Esophagus muscularis mucosa (tissue), 4 donors: ENCODE measurements around the gene AKAP17A. TPM values are rescaled to one million over a fixed set of nuclear protein-coding genes. Genes with fewer than 3 reads are reported as not detected.
A peak's percentile ranks its signal among the peaks of the same experiment; 100 is the strongest.

ENCODE experiments used
- DNase-seq: peaks from one replicate; pipeline ENCODE4 v3.0.0-alpha.2; 2017; ENCODE audit errors: extremely low spot score
- H3K27ac ChIP-seq, 4 donors: fragments of 200-600 bp; sonication (generic); replicated peaks in 1 of 4; 1 replicate in 3 of 4; 2 replicates in 1 of 4; pipeline ENCODE4 v1.5.1; 2016 to 2019; ENCODE audit warnings: mild to moderate bottlenecking in 1 of 4
- H3K27me3 ChIP-seq, 4 donors: fragments of 200-600 bp; sonication (generic); one replicate each; pipeline versions ENCODE4 v1.5.1 to v1.6.0; 2016 to 2019
- H3K36me3 ChIP-seq, 4 donors: fragments of 200-600 bp; sonication (generic); one replicate each; pipeline ENCODE4 v1.5.1; 2016 to 2019
- H3K4me1 ChIP-seq, 4 donors: fragments of 200-600 bp; sonication (generic); one replicate each; pipeline ENCODE4 v1.5.1; 2016 to 2019
- H3K4me3 ChIP-seq, 4 donors: fragments of 200-600 bp; sonication (generic); 1 replicate in 2 of 4; 2 replicates in 2 of 4; pipeline ENCODE4 v1.5.1; 2016 to 2019; ENCODE audit warnings: mild to moderate bottlenecking in 4 of 4, moderate library complexity in 1 of 4
- H3K9me3 ChIP-seq, 4 donors: fragments of 200-600 bp; sonication (generic); 1 replicate in 3 of 4; 2 replicates in 1 of 4; pipeline ENCODE4 v1.5.1; 2016 to 2019
- EP300 ChIP-seq: sonication (generic); formaldehyde crosslinking; IDR thresholded peaks from one replicate; pipeline ENCODE4 v1.6.1; 2017; ENCODE audit warnings: antibody characterized with exemption
- POLR2A ChIP-seq: fragments of 450-650 bp; IDR thresholded peaks from one replicate; pipeline ENCODE4 v1.6.1; 2017; ENCODE audit warnings: antibody characterized with exemption, moderate library complexity, mild to moderate bottlenecking, low read depth
- POLR2AphosphoS5 ChIP-seq, 2 donors: sonication (generic); formaldehyde crosslinking; IDR thresholded peaks; one replicate each; pipeline ENCODE4 v1.6.1; 2017; ENCODE audit warnings: antibody characterized with exemption in 2 of 2
- WGBS: methylation state at CpG from one replicate; pipeline ENCODE4 v1.1.5; 2018; 5-methylcytosine and 5-hydroxymethylcytosine counted together
- intact Hi-C: fragments of 100-400 bp; cut with DNase I; formaldehyde crosslinking; loops from one replicate; pipeline ENCODE4 v1.15.1; 2023
- total RNA-seq, 4 donors: library from RNA; depleted of rRNA; stranded (reverse); fragments of >200 nt; gene quantifications; one replicate each; pipeline versions ENCODE4 v1.1.0 to v1.2.1, GENCODE V29; 2016
- TF ChIP-seq, protein P1 (sequence below), 3 experiments: fragments of 200-600 bp in 2 of 3; fragments of 450-650 bp in 1 of 3; sonication (generic) in 2 of 3; IDR thresholded peaks; one replicate each; pipeline ENCODE4 v1.5.1; 2017 to 2019; ENCODE audit warnings: antibody characterized with exemption in 3 of 3, mild to moderate bottlenecking in 2 of 3, moderate library complexity in 1 of 3

Gene AKAP17A
- total RNA-seq, 4 donors from 2014 or later = 23.4 to 36.8 (median 31.0) TPM

DNA sequence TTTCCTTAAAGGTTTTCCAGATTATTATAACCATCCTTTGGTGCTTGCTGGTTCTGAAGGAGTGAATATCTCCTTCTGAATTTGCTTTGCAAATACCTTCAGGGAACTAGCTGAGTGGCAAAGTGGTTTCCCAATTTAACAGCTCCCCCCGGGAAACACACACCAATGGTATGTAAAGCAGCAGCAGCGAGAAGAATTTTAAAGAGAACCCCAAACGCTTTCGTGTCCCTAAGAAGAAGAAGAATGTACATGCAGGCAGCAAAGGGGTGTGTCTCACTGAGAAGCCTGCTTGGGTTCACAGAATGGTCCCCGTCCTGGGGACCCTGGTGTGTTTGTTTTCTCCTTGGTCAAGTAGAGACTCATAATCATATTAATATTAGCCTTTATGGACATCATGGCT is 4.2 kb upstream of the AKAP17A start:
- H3K27ac ChIP-seq = no peak overlapping the region
- intact Hi-C loops = no loop called here
- peaks cover 0 to 7% (median 2%) of the 10 kb centered on the region in 4 donors for H3K4me1 ChIP-seq
- no peaks in the 10 kb centered on the region for H3K9me3 ChIP-seq
- DNase-seq = peak; percentile 12
- H3K4me3 ChIP-seq = no peak overlapping the region
- no peaks in the 10 kb centered on the region for H3K27me3 ChIP-seq
- H3K36me3 ChIP-seq = no peaks in the 10 kb centered on the region
- 37% methylated on average over 5 of the region's 5 CpGs for WGBS
- no peak for TF ChIP-seq POLR2AphosphoS5 (IDR thresholded peaks at IDR 0.05)
- no peak for TF ChIP-seq EP300
- no peak for TF ChIP-seq POLR2A
- TF ChIP-seq, protein P1, sequence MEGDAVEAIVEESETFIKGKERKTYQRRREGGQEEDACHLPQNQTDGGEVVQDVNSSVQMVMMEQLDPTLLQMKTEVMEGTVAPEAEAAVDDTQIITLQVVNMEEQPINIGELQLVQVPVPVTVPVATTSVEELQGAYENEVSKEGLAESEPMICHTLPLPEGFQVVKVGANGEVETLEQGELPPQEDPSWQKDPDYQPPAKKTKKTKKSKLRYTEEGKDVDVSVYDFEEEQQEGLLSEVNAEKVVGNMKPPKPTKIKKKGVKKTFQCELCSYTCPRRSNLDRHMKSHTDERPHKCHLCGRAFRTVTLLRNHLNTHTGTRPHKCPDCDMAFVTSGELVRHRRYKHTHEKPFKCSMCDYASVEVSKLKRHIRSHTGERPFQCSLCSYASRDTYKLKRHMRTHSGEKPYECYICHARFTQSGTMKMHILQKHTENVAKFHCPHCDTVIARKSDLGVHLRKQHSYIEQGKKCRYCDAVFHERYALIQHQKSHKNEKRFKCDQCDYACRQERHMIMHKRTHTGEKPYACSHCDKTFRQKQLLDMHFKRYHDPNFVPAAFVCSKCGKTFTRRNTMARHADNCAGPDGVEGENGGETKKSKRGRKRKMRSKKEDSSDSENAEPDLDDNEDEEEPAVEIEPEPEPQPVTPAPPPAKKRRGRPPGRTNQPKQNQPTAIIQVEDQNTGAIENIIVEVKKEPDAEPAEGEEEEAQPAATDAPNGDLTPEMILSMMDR (IDR thresholded peaks at IDR 0.05) = no peak

DNA sequence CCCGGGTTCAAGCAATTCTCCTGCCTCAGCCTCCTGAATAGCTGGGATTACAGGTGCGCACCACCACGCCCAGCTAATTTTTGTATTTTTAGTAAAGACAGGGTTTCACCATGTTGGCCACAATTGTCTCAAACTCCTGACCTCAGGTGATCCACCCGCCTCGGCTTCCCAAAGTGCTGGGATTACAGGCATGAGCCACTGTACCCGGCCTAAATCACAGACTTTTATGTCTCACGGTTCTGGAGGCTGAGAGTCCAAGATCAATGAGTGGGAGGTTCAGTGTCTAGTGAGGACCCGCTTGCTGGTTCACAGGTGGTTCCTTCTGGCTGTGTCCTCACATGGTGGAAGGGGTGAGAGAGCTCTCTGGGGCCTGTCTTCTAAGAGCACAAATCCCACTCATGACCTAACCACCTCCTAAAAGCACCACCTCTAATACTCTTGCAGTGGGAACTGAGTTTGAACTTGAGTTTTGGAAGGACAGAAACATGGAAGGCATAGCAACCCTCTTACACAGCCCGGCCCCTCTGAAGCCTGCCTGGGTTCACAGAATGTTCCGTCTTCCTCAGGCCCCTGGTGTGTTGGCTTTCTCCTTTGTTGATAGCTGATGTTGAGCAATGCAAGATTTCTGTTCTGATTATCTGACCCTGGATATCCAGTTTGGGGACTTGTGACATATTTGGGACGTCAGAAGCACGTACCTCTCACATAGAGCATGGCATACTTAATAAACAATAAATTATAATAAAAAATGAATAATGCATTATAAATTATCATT is 1.9 kb upstream of the AKAP17A start:
- intact Hi-C loops = loop anchor here (5.0 to 10.0 kb wide), 2 partner anchors 137 to 905 kb away; partner anchors contain the start of gene ASMTL
- peak; percentile 86 for DNase-seq
- Histone ChIP-seq H3K27ac (no peak overlapping the region), H3K36me3 (peaks cover 10 to 14% (median 12%) of the 10 kb centered on the region in 4 donors), H3K4me1 (peaks cover 14 to 29% (median 25%) of the 10 kb centered on the region in 4 donors), H3K9me3 (no peaks in the 10 kb centered on the region), H3K4me3 (no peak overlapping the region), H3K27me3 (no peaks in the 10 kb centered on the region)
- WGBS = 84% methylated on average over 12 of the region's 12 CpGs
- TF ChIP-seq EP300 (no peak), POLR2A (no peak), POLR2AphosphoS5 (IDR thresholded peaks at IDR 0.05) (no peak)
- TF ChIP-seq, protein P1 (IDR thresholded peaks at IDR 0.05) = no peak

DNA sequence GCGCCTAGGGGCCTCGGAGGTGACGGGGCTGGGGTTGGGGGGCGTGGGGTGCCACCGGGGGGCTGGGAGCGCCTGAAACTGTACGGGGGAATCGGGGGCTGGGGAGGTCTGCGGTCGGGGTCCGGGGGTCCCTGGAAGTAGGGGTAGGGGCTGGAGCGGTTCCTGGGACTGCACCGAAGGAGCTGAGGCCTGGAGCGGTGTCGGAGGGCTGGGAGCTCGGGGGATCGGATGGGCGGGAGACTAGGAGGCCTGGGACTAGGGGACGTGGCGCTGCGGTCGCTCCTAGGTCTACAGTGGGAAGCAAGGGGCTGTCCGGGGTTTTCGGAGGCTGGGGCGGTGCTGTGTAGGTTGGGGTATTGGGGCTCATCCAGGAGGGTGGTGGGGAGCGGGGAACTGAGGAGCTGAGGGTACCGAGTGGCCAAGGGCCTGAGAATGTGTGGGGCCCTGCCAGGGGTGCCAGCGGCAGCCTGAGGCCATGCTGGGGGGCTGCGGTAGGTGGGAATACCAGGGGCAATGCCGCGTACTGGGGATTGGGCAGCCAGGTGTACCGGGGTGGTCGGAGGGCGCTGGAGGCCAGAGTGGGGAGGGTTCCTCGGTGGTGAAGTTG is 562 bp downstream of the AKAP17A start:
- no peaks in the 10 kb centered on the region for H3K27me3 ChIP-seq
- peaks cover 14 to 40% (median 30%) of the 10 kb centered on the region in 4 donors for H3K4me1 ChIP-seq
- TF ChIP-seq, protein P1 (IDR thresholded peaks at IDR 0.05) = no peak
- TF ChIP-seq POLR2AphosphoS5 (IDR thresholded peaks at IDR 0.05) (no peak), EP300 (no peak), POLR2A (no peak)
- intact Hi-C loops = loop anchor here (5.0 to 10.0 kb wide), 2 partner anchors 140 to 903 kb away; partner anchors contain the start of gene ASMTL
- H3K4me3 ChIP-seq = peak overlapping the region; percentile 72 to 95 (median 91)
- WGBS = under 1% methylated on average over 23 of the region's 35 CpGs
- H3K9me3 ChIP-seq = no peaks in the 10 kb centered on the region
- H3K27ac ChIP-seq = peak overlapping the region; percentile 83 to 93 (median 87)
- H3K36me3 ChIP-seq = peaks cover 23 to 36% (median 35%) of the 10 kb centered on the region in 4 donors
- DNase-seq = no peak

DNA sequence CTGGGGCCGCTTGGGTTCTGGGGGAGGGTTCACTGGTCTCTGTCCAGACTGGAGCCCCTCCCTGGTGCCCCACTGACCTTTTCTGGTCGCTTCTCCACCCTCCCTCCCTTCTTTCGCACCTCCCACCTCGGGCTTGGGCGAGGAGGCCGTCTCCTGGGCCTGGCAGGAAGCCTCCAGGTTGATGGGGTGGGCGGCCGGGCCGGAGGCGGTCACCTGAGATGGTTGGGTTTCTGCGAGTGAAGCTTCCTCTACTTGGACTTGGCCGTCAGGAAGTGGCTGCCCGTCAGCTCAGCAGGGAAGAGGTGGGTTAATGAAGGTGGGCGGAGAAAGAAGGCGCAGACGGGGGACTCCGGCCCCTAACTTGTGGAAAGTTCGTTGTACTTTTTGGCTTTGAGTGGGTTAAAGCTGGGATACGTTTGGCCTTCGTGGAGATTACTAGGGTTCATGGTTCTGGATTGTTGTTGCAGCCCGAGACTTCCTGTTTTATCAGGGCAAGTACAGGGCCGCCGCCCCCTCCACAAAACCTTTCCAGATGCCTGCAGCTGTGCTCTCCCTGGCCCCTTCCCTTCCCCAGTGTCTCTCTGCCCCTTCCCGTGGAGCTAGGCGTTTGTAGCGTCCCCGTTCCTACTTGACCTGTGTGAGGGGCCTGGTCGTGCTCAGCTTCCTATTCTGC is 1.2 kb downstream of the AKAP17A start:
- DNase-seq = no peak
- H3K4me1 ChIP-seq = peaks cover 14 to 40% (median 30%) of the 10 kb centered on the region in 4 donors
- no peaks in the 10 kb centered on the region for H3K9me3 ChIP-seq
- peaks cover 30 to 43% (median 41%) of the 10 kb centered on the region in 4 donors for H3K36me3 ChIP-seq
- peak overlapping the region; percentile 72 to 95 (median 91) for H3K4me3 ChIP-seq
- intact Hi-C loops = loop anchor here (5.0 to 10.0 kb wide), 2 partner anchors 140 to 902 kb away; partner anchors contain the start of gene ASMTL
- no peaks in the 10 kb centered on the region for H3K27me3 ChIP-seq
- no peak for TF ChIP-seq EP300
- no peak for TF ChIP-seq POLR2AphosphoS5 (IDR thresholded peaks at IDR 0.05)
- TF ChIP-seq, protein P1 (IDR thresholded peaks at IDR 0.05) = no peak
- TF ChIP-seq POLR2A = no peak
- WGBS = 1% methylated on average over 15 of the region's 28 CpGs
- peak overlapping the region; percentile 83 to 93 (median 87) for H3K27ac ChIP-seq
